HG03354 (cell line): ENCODE results near the gene SUSD4.

Experiments
- ATAC-seq: cut with Tn5 transposase; IDR thresholded peaks from one replicate; pipeline ENCODE4 v1.9.1; 2021; ENCODE audit warnings: mild to moderate bottlenecking; ENCODE audit not compliant: unreplicated experiment, poor library complexity, severe bottlenecking

Gene SUSD4

DNA sequence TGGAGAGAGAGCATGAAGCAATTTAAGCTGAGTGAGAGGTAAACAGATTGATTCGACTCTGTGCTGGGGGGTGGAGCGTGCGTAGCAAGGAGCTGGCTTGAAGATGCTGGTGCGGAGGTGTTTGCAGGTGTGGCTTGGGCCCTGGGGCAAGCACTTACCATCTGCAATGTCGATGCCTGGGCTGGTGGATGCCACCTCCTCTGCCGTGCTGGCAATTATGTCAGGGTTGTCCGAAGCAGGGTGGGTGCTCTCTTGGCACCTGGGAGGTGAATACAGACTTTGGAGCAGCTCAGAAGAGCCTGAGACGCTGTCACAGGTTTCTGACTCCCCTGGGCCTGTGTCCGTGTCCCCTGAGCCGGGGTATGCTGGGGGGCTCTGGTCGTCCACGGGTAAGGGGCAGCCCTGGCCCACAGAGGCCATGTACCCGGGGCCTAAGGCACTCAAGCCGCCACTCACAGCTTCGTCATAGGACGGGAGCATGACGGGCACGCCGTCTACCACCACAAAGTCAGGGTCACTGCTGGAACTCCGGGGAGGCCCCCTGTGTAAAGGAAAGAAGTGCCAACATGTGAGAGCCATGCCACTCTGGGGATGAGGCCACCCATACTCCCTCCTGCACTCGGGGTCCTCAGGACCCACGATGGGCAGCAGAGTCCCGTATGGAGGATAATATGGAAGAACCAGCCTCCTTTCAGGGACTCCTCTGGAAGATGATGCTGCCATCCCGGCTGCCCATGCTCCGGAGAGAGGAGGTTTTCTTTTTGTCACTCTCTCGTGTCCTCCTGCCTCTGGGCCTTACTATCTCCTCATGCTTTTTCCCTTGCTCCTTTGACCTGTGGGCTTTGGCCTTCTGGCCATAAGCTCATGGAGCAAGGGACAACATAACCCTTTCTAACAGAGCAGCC lies 140.6 kb downstream of the SUSD4 start:
- ATAC-seq, result no peak

DNA sequence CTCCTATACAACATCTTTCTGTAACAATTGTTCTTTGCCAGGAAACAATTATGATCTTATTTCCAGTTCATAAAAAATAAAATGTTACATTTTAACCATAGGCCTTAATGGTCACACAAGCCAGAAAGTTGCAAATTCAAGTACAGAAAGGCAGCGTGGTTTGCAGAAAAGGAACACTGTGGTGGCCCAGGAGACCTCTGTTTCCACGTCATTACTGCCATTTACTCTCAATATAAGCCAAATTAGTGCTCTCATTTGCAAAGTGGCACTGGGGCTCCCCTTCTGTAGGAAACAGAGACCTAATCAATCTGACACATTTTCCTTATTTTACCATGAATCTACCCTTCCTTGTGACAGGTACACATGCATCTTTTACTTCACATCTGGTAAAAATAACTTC lies 141.6 kb downstream of the SUSD4 start:
- ATAC-seq, result no peak

DNA sequence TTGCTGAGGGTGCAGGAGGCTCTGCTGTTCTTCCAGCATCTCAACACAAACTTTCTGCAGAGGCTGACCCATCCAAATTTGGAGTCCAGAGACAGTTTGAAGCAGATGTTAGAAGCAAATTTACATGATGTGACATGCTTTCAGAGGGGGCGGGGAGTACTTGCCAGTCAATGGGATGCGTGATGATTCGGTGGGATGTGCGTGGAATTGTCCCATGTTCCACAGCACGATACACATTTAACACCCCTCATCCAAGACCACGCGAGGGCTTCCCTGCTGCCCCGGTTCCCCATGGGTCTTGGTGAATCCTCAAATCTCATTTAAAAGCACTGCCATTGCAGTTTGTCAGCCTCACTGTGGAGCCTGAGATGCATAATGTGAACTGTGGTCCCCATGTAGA lies 142.3 kb downstream of the SUSD4 start:
- no peak for ATAC-seq

DNA sequence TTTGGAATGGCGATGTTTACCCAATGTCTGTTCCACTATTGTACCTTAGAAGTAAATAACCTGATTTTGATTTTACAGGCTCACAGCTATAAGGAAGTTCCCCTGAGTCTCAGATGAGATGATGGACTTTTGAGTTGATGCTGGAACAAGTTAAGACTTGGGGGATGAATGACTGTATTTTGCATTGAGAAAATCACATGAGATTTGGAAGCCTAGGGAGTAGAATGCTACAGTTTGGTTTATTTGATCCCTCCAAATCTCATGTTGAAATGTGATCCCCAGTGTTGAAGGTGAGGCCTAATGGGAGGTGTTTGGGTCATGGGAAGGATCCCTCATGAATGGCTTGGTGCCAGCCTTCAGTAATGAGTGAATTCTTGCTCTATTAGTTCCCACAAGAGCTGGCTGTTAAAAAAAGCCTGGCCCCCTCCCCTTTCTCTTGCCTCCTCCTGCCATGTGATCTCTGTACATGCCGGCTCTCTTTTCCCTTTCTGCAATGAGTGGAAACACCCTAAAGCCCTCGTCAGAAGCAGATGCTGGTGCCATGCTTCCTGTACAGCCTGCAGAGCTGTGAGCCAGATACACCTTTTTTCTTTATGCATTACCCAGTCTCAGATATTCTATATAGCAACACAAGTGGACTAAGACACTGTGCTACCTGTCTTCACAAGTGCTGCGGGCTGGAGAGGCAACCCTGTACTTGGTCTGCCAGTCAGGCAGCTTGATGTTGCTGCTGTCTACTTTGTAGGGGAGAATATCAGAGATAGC lies 143.9 kb downstream of the SUSD4 start:
- ATAC-seq, result no peak

DNA sequence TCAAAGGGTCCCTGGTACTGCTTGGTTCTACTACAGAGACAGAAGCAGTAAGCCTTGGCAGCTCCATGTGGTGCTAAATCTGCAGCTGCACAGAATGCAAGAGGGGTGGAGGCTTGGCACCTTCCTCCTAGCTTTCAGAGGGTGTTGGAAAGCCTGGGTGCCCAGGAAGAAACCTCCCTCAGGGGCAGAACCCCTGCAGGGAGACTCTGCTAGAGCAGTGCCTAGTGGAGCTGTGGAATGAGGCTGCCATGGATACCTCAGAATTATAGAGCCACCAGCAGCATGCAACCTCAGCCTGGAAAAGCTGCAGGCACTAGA lies 144.7 kb downstream of the SUSD4 start:
- no peak for ATAC-seq

DNA sequence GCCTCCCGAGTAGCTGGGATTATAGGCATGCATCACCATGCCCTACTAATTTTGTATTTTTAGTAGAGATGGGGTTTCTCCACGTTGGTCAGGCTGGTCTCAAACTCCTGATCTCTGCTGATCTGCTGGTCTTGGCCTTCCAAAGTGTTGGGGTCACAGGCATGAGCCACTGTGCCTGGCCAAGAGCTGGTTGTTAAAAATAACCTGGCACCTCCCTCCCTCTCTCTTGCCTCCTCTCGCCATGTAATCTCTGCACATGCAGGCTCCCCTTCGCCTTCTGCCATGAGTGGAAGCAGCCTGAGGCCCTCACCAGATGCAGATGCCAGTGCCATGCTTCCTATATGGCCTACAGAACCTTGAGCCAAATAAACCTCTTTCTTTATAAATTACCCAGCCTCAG lies 146.2 kb downstream of the SUSD4 start:
- no peak for ATAC-seq

DNA sequence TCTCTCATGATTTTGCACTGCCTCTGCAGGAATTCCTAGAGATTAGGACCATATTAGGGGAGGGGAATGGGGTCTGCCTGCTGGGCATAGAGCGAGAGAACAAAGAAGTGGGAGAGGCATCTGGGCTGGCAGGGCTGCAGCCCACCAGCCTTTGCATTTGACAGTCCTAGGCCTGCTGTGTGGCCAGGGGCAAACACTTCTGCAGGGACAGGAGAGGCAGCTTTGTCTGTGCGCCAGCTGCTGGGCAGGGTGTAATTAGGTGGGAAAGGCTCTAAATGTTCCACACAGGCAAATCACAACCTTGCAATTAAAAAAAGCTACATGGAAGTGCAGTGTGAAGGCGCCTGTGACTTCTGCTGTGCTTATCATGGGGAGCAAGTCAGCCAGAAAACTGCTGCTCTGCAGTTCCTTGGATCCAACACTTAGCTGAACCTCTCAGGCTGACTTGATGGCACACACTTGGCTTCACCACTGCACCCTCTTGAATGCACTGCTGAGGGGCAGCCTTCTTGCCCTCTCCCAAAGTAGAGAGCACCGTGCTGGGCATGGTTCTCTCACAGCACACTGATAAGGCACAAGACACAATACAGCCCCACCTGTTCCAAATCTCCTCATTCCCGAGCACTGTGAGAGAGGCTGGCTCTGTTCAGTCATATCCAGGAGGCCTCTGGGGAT lies 147.3 kb downstream of the SUSD4 start:
- no peak for ATAC-seq

DNA sequence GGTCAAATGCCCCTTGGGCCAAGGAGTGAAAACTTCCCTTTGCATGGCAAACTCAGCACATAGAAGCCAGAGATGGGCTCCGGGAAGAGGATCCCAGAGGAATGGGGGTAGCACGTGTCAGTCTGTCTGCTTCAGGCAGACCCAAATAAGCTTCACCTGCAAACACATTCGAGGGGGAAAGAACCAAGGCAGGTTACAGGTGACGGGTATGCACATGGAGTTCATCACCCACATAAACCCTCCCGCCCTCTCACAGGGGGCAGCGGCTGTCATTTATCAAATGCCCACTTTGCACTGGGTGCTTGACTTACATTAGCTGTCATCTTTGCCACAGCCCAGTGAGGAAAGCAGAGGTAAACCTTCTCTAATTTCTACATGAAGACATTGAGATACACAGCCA lies 147.9 kb downstream of the SUSD4 start:
- ATAC-seq, result no peak

DNA sequence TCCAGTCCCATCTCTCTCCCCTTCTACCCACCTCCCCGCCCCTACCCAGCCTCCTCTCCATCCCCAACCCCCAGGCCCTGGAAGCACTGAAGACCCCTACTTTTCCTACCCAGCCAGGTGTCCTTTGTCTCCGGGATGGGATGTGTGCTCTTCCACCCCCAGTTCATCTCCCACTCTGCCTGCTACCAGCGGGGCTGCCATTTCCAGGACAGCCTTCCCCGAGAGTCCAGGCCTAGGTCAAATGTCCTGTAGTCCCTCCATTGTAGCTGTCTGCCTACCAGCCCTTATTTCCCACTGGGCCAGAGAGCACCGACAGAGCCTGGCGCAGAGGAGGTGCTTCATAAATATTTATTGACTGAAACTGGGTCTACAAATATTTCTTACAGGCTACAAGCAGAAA lies 148.9 kb downstream of the SUSD4 start:
- no peak for ATAC-seq

DNA sequence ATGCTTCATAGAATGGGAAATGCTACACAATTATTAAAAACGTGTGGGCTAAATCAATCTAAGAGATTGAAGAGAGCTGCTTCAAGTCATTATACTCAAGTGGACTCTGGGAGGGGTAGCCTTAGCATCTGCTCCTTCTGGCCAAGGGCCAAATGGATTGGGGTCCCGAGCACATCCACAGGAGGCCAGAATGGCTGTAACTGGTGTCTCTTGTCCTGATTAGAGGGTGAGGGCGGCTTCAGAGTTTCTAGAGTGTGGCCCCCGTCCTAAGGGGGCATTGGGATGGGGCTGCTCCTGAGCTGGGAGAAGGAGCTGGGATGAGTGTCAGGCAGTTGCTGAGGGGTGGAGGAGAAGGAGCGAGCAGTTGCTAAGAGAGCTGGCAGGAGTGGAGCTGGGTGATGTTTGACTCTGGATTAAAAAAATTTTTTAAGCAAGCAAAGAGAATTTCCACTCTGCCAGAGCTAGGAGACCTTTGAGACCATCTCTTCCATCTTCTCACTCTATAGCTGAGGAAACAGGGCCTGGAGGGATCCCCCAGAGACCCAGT lies 149.6 kb downstream of the SUSD4 start:
- no peak for ATAC-seq

DNA sequence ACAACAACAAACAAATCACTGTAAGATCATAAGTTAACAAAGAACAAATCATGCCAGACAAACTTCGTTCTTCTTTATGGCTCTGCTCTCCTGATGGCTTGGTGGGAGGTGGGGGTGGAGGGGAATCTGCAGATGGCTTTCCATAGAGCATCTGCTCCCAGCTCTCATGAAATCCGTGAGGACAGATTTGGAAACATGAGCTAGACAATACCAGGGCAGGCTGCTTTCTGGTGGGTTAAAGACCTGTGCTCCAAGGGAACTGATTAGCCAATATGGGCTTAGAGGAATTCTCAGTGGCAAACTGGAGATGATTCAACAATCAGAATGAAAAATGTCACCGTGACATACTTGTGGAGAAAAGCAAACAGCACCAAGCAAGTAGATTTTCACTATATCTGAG lies 151.5 kb downstream of the SUSD4 start:
- no peak for ATAC-seq

DNA sequence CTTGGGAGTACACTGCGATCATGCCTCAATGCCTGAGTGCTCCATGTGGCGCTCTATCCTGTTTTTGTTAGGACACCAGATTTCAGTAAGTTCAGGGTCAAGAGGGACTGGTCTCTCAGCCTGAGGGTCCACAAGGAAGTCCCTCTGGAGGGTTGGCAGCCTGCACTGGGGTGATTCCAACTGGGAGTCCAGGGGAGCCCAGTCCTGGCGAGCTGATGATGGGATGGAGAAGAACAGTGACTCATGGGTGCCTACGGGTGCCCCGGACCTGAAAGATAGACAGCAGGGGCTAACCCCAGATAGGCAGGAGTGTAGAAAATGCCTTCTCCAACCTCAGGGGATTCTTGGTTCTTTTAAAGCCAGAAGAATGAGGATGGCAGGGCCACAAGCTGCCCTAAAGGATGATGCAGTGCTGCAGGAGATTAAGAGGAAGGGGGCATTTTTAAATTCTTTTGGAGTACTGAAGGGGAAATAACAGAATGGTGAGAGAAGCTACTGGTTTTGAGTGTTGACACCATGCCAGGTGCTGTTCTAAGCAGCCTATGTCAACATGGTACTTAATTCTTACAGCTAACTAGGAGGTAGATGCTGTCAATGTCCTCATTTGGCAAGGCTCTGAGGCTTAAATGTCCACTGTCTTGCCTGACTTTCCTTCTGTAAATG lies 152.5 kb downstream of the SUSD4 start:
- ATAC-seq, result no peak

DNA sequence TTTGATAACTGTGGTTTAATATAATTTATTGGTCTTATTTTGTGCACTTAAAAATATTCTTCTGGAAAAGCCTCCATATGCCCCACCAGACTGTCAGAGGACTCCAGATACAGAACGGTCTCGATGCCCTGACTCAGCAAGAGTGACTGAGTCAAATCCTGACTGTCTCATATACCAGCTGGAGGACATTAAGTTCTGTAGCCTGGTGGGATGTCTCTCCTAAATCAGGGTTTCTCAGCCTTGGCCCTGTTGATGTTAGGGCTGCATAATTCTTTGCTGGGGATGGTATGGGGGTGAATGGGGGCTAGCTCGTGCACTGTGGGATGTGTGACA lies 153.2 kb downstream of the SUSD4 start:
- no peak for ATAC-seq

DNA sequence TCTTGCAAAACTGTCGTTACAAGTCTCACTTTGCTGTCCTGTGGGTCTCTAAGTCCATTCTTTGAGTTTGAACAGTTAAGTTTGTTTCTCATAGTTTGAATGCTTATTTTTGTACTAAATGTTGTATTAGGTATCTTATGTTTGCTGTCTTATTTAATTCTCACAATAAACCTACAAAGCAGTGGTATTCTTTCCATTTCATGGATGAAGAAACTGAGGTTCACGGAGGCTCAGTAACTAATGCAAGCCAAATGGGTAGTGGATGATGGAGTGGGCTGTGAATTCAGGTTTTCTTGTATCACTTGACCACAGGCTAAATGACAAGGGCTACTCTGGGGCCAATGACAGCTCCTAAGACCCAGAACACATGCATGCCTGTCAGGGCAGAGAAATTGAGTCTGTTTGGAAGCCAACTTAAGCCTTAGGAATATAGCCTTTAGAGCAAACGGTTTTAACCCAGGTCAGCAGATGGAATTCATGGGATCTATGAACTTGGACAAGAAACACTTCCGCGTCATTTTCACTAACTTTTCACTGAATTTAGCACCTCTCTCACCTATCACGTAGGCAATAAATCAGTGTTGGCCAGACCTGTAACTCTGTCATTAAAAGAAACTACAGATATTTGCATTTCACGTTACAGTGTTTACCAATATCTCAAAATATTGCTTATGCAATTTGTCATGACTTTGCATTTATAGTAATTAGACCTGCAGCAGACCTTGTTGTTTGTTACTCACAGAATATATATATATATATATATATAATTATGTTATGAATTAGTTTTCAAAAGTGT lies 153.8 kb downstream of the SUSD4 start:
- no peak for ATAC-seq

DNA sequence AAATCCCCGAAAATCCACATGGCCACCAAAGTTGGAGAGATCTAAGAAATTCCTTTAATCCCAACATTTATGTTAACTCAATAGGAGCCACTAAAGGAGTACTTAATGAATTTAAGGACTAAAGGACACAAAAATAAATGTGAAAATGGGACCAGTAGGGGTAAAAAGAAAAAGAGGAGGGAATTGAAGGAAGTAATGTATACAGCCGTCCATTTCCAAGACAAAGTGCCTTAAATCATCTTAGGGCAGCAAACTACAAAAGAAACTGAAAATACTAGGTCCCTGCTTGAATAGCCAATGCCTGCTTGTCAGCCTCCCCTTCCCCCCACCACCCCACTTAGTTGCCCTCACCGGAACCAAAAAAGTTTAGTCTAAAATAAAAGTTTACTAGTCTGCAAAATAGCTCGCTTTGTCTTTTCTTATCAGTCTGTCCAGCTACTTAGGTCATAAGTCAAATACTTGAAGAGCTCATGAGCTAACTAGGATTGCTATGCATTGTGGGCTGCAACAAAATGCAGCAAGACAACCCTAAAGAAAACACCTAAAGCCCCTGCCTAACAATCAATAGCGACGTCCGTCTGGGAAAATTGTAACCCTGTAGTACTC lies 154.6 kb downstream of the SUSD4 start:
- ATAC-seq, result no peak

DNA sequence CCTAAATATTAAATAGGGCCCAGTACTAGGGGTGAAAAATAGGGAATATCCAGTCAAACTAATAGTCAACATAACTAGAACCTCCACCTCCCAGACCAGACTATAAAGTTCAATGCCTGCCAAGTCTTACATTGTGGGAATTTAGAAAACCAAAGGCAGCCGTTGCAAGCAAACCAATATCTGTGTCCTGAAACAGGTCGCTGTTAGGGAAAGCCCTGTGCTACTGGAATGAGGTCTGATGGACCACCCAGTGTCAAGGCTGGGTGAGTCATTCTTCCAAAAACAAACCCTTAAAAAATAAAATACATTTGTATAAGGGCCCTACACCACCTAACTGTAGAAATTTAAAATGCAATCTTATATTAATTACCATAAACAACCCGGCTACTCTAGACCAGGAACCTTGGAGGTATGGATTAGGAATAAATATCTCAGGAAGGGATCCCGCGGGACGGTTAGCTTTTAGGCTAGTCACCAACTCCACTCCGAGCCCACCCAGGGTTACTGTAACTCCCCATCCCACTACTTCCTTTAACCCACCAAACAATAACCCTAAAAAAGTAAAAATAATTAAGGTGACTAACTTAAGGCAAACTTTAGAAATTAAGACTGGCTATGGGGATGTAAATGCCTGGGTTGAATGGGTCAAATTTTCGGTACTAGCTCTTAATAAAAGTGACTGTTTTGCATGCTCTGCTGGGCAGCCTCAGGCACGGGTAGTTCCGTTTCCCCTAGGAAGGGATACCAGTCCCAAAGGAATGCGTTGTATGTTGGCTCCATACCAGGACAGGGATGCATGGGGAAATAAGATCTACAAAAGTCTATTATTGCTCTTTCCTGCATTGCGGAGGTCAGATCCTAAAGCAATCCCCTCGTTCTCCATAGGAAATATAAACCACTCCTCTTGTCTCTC lies 155.6 kb downstream of the SUSD4 start:
- no peak for ATAC-seq

DNA sequence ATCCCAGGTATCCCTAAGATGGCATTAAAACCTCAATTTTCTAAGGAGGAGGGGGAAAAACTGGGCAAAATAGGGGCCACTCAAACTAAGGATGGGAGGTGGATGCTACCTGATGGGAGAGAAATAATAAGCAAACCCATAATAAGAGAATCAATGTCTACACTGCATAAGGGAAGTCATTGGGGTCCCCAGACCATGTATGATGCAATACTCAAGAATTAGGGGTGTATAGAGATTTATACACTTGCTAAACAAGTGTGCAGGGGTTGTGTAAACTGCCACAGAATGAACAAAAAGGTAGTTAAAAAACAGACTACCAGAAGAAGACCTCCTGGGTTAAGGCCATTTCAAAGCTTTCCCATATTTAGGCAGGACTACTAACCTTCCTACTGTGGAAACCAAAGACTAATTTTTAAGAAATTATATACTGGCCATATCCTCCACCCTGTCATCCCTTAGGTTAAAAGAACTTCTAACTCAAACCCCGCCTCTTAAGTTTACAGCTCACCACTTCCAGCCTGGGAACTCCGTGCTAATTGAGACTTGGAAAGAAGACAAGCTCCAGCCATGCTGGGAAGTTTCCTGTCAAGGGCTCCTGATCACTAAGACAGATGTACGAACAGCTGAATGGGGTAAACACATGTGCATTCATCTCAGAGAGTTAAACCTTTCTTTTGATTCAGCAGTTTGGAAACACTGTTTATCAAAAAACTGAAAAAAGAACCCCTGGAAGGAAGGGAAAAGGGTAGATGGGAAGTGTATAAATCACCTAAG lies 156.5 kb downstream of the SUSD4 start:
- no peak for ATAC-seq
